Cerebellar nuclear complex (tissue), 1 donor: ENCODE data around the gene A1CF.
"Not testable (repeated sequence)": the region's sequence is repeated elsewhere in the genome, so short reads cannot be mapped to it uniquely, and the experiment has no call there.

Experiments used
- DNase-seq, 2 experiments: peaks; one replicate each; lab custom pipeline; 2025; lab: John Stamatoyannopoulos, UW

A1CF gene

GRCh38 chr10:50885097-50885859 lies at the start of gene A1CF:
Gene A1CF (minus strand): TSS chr10:50885627. CDS start chr10:50859940, 25,687 bp downstream.
- DNase-seq, result no peak

- no peak for DNase-seq
These were observed 46.6 kb upstream of the A1CF start for GRCh38 chr10:50931948-50932431.

- DNase-seq, result no peak
These were observed 44.2 kb upstream of the A1CF start for GRCh38 chr10:50929670-50930069.

- no peak for DNase-seq
These were observed 42.7 kb upstream of the A1CF start for GRCh38 chr10:50928190-50928552.

- DNase-seq, result no peak
These were observed 42.2 kb upstream of the A1CF start for GRCh38 chr10:50927522-50928189.

- not testable (repeated sequence) for DNase-seq
These were observed 38.0 kb upstream of the A1CF start for GRCh38 chr10:50923471-50923870.

GRCh38 chr10:50919010-50919409 lies 33.6 kb upstream of the A1CF start:
- no peak for DNase-seq

GRCh38 chr10:50918529-50918928 lies 33.1 kb upstream of the A1CF start:
- no peak for DNase-seq

GRCh38 chr10:50917486-50917885 lies 32.1 kb upstream of the A1CF start:
- DNase-seq, result no peak

- no peak for DNase-seq
These were observed 24.0 kb upstream of the A1CF start for GRCh38 chr10:50909334-50910014.

GRCh38 chr10:50908366-50908765 lies 22.9 kb upstream of the A1CF start:
- no peak for DNase-seq

- not testable (repeated sequence) for DNase-seq
These were observed 20.4 kb upstream of the A1CF start for GRCh38 chr10:50905797-50906196.

- DNase-seq, result no peak
These were observed 11.3 kb upstream of the A1CF start for GRCh38 chr10:50896721-50897120.

GRCh38 chr10:50894312-50894711 lies 8.9 kb upstream of the A1CF start:
- DNase-seq, result no peak

- no peak for DNase-seq
These were observed 7.0 kb upstream of the A1CF start for GRCh38 chr10:50892467-50892866.

- no peak for DNase-seq
These were observed 1.1 kb downstream of the A1CF start for GRCh38 chr10:50884302-50884701.

- DNase-seq, result no peak
These were observed 1.8 kb downstream of the A1CF start for GRCh38 chr10:50883629-50884028.

GRCh38 chr10:50882540-50882983 lies 2.9 kb downstream of the A1CF start:
- DNase-seq, result no peak

- not testable (repeated sequence) for DNase-seq
These were observed 4.4 kb downstream of the A1CF start for GRCh38 chr10:50881046-50881445.

GRCh38 chr10:50876429-50876828 lies 9.0 kb downstream of the A1CF start:
- no peak for DNase-seq

GRCh38 chr10:50874723-50875122 lies 10.7 kb downstream of the A1CF start:
- no peak for DNase-seq

GRCh38 chr10:50866317-50866716 lies 19.1 kb downstream of the A1CF start:
- no peak for DNase-seq

GRCh38 chr10:50862719-50863118 lies 22.7 kb downstream of the A1CF start:
- DNase-seq, result no peak
